Measurements from ENCODE around the gene SOX18.
"Not testable (repeated sequence)": the region's sequence is repeated elsewhere in the genome, so short reads cannot be mapped to it uniquely, and the experiment has no call there.

Gene SOX18

DNA sequence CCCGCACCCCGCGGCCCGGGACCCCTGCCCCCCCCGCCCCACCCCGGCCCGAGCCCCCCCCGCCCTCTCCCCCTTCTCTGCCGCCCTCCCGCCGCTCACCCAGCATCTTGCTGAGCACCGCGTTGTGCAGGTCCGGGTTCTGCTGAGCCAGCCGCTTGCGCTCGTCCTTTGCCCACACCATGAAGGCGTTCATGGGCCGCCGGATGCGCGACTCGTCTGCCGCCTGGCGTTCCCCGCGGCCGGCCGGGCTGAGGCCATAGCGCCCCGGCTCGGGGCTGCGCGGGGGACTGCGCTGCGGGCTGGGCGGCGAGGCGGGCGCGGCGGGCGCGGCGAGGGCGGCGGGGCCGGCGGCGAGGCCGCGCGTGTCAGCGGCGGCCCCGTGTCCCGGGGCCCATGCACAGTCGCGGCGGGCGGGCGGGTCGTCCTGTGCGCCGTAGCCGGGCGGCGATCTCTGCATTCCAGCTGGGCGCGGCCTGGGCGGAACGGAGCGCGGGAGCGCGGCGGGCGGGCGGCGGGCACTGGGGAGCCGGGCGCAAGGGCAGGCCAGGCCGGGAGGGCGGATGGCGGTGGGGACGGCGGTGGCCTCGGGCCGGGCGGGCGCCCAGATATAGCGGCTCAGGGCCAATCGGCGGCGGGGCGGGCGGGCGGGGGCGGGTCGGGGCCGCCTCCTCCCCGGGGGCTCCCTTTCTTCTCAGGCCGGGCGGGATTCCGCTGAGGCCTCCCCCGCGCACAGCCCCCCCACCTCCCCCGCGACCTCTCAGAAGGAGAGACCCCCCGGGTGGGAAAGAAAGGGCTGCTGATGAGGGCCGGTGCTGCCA lies at the start of gene SOX18:
SOX18 (minus strand) TSS at position 580 of the 818 bp plus-strand sequence; CDS start at position 457, 123 bp downstream.
- DNase-seq (ENCODE audit: low spot score): no peak

DNA sequence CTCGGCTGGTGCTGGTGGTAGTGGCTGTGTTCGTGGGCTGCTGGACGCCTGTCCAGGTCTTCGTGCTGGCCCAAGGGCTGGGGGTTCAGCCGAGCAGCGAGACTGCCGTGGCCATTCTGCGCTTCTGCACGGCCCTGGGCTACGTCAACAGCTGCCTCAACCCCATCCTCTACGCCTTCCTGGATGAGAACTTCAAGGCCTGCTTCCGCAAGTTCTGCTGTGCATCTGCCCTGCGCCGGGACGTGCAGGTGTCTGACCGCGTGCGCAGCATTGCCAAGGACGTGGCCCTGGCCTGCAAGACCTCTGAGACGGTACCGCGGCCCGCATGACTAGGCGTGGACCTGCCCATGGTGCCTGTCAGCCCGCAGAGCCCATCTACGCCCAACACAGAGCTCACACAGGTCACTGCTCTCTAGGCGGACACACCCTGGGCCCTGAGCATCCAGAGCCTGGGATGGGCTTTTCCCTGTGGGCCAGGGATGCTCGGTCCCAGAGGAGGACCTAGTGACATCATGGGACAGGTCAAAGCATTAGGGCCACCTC lies 49.1 kb upstream of the SOX18 start:
- DNase-seq (ENCODE audit: low spot score): no peak

DNA sequence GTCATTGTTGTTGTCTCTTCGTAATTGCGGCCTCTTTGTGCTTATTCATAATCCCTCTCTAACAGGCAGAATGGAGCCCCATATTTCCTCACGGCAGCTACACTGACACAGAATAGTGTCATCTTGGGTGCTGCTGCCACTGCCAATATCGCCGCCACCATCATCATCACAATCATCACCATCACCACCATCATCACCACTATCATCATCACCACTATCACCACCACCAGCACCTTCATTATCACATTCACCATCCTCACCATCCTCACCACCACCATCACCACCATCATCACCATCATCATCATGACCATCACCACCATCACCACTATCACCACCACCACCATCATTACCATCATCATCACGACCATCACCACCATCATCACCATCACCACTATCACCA lies 47.1 kb upstream of the SOX18 start:
- DNase-seq (ENCODE audit: low spot score): no peak

DNA sequence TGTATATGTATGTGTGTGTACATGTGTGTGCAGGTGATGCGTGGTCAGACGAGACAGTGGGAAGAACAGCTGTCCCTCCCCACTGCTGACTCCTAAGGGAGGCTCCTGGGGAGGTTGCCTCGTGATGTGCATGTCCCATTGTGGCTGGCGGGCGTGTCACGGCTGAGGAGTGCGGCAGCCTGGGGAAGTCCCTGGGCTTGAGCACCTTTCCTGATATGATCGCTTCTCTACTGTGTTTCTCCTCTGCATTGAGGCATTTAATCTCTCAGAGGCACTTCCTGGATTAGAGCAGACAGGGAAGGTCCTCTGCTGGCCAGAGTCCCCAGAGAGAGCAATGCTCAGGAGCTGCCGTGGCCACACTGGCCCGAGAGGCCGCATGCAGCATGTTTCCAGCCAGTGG lies 46.5 kb upstream of the SOX18 start:
- DNase-seq (ENCODE audit: low spot score): no peak

DNA sequence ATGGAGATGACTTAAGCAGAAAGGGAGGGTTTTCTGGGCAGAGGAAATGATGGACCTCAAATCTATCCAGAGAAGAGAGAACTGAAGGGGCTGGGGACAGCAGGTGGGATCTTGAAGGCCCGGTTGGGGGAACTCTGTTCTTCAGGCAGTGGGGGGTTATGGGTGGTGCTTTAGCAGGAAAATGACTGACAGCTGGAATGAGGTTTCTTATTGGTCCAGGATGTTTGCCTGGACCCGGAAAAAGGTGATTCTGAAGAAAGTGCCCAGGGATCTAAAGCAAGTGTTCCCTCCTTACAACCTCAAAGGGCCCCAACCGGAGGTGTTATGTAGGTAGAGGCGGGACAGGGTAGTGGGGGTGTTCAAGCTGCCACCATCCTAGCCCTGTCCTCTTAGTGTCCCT lies 46.0 kb upstream of the SOX18 start:
- no peak for DNase-seq (ENCODE audit: low spot score)

DNA sequence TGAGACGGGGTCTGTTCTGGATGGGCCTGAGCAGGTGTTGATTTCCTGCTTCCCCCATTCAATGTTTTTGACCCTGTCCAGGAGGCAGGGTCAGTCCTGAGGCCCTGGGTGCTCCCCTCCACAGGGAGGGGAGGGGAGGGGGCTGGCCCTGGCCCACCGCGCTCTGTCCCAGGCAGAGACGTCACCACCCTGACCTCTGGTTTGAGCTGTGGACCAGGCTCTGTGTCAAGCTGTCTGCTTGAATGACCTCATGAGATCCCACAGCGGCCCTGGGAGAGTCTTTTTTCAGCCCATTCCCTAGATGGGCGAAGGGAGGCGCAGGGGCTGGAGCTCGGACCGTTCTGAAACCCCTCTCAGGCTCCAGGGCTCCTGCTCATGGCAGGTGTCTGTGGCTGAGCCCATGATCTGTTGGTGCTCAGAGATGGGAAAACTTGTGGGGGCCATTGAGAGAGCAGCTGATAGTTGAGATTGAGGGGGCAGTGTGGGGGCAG lies 43.6 kb upstream of the SOX18 start:
- no peak for DNase-seq (ENCODE audit: low spot score)

DNA sequence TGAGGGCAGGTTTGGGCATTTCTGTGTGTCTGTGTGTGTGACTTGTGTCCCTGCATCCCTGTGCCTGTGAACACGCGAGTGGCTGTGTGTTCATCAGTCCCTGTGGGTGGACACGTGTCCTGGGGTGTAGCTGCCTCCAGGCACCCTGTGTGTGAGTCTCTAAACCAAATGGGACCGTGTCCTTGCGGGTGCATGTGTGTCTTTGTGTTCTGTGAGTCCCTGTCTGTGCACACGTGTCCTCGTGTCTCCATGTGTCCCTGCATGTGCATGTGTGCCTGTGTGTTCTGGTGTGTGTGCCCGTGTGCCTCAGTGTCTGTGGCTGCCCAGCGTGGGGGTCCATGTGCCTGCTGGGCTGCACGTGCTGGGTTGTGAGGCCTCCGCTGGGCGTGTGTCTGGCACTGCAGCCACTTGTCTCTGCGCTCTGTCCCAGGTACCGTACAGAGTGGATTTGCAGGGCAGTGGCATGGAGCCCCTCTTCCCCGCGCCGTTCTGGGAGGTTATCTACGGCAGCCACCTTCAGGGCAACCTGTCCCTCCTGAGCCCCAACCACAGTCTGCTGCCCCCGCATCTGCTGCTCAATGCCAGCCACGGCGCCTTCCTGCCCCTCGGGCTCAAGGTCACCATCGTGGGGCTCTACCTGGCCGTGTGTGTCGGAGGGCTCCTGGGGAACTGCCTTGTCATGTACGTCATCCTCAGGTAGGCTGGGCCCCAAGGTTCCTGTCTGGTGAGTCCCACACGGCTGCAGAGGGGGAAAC lies 43.0 kb upstream of the SOX18 start:
- no peak for DNase-seq (ENCODE audit: low spot score)

DNA sequence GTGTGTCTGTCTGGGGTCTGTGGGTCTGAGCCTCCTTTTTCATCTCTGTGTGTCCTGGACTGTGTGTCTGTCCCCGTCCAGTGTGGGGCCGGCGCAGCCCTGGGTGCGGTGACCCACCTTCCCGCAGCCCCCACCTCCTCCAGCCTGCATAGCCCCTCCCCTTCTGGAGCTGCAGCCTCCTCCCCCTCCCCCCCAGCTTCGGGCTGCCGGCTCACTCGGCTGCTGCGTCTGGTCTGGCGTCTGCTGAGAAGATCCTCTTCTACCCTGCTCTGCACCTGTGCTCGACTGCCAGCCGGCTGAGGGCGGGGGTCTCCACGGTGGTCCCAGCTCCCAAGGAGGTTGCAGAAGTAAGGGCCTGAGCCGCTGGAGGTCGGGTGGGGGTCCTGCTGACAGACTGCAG lies 42.3 kb upstream of the SOX18 start:
- no peak for DNase-seq (ENCODE audit: low spot score)

DNA sequence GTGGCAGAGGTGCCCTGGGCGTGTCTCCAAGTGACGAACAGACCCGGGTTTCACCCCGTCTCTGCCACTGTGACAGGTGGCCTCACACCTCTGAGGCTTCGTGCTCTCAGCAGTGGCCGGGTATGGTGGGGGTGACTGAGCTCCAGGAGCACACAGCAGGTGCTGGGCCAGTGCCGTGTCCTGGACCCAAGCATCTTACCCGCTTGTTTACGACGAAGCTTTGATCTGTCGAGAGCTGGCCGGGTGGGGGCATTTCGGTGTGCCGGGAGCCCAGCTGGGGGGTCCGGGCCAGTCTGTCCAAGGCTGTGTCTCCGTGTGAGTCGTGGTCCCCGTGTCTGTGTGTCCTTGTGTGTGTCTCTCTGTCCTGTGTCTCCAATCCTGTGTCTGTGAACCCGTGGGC lies 41.9 kb upstream of the SOX18 start:
- no peak for DNase-seq (ENCODE audit: low spot score)

DNA sequence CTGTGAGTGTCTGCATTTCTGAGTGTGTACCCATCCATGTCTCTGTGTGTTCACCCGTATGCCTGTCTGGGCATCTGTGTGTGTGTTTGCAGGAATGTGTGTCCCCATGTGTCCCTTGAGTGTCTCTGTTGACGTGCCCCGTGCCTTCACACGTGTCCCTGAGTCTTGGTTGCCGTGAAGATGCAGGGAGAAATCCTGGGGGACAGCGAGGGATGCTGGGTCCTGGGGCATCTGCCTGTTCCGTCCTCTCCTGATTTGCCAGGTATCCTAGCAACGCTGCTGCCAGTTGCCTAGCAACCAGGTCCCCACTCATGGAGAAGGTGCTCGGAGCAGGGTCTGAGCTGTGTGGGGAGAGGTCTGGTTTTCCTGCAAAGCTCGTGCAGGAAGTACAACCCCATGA lies 40.7 kb upstream of the SOX18 start:
- no peak for DNase-seq (ENCODE audit: low spot score)

DNA sequence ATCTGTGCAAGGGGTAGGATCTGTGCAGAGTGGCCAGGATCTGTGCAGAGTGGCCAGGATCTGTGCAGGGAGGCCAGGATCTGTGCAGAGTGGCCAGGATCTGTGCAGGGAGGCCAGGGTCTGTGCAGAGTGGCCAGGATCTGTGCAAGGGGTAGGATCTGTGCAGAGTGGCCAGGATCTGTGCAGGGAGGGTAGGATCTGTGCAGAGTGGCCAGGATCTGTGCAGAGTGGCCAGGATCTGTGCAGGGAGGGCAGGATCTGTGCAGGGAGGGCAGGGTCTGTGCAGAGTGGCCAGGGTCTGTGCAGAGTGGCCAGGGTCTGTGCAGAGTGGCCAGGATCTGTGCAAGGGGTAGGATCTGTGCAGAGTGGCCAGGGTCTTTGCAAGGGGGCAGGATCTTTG lies 39.1 kb upstream of the SOX18 start:
- not testable (repeated sequence) for DNase-seq (ENCODE audit: low spot score)

DNA sequence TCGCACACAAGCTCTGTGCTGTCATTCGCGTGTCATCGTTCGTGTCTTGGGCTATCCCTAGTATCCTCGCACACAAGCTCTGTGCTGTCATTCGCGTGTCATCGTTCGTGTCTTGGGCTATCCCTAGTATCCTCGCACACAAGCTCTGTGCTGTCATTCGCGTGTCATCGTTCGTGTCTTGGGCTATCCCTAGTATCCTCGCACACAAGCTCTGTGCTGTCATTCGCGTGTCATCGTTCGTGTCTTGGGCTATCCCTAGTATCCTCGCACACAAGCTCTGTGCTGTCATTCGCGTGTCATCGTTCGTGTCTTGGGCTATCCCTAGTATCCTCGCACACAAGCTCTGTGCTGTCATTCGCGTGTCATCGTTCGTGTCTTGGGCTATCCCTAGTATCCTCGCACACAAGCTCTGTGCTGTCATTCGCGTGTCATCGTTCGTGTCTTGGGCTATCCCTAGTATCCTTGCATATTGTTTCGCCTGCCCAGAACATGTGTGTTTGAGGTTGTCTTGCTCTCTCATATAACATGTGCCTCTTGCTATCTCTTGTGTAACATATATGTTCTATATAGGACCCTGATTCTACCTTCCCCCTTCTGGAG lies 37.9 kb upstream of the SOX18 start:
- not testable (repeated sequence) for DNase-seq (ENCODE audit: low spot score)

DNA sequence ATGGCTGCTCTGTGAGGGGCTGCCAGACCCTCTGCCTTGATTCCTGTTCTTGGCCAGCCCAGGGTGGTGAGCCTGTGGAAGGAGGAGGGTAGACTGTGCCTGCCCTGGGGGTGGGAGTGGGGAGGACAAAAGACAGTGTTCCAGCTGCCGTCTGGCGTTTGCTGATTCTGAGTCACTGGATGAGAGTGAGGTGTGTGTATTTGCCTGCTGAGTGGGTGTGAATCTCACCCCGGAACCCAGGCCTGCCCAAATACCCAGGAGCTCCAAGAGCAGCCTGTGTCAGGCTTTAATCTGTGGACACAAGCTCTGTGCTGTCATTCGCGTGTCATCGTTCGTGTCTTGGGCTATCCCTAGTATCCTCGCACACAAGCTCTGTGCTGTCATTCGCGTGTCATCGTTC lies 37.4 kb upstream of the SOX18 start:
- no peak for DNase-seq (ENCODE audit: low spot score)

DNA sequence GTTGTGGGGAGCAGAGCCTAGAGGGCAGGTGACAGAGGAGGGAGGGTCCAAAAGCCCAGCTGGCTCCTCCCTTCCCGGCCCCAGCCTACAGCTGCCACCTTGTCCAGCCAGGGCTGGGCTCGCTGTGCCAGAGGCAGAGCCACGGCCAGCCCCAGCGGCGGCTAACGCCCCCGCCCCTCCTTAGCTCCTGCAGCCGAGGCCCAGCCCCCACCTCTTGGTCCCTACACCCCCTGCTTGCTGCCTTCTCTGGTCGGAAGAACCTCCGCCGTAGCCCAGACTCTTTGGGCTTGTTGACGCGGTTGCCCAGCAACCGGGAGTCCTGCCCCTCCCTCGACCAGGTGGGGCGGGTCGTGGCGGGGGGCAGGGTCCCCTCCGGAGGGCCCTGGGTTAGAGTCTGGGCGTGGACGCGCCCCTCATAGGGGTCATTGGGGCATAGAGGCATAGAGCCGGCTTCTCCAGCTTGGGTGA lies 35.3 kb upstream of the SOX18 start:
- no peak for DNase-seq (ENCODE audit: low spot score)

DNA sequence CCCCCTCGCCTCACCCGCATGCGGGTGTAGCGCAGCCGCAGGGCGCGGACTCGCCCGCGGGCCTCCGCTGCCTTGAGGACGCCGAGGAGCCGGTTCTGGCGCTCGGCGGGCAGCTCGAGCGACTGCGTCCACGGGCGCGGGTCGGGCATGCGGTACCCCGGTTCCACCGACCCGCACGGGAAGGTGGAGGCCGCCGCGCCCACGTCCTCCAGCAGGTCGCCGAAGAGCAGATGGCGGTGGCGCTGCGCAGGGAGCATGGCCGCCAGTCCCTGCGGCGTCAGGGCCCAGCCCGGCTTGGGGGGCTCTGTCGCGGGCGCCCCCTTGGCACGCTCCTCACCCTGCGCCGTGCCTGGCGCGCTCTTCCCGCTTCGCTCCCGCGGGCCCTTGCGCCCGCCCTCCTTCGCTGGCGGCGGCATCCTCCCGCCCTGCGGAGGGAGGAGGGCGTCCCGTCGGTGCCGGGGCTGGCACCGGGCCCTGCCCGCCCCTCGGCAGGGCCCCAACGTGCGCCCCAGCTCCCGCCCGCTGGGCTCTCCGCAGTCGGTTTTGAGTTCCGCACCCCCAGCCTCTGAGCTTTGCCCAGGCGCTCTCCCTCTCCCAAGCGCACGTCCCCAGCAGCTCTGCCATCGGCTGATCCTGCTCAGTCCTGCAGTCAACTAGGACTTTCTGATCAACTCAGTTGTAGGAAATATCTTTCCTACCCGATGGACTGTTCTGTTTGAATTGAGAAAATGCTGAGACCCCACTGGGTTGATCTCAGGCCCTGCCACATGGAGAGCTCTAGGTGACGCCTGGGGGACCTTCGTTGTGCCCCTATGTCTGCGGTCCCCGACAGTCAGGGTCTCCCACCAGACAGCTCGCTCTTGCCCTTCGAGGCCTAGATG lies 34.6 kb upstream of the SOX18 start, which contains the start of gene LKAAEAR1:
LKAAEAR1 (minus strand) TSS at position 595 of the 881 bp plus-strand sequence; CDS start at position 416, 179 bp downstream.
- DNase-seq (ENCODE audit: low spot score): no peak

DNA sequence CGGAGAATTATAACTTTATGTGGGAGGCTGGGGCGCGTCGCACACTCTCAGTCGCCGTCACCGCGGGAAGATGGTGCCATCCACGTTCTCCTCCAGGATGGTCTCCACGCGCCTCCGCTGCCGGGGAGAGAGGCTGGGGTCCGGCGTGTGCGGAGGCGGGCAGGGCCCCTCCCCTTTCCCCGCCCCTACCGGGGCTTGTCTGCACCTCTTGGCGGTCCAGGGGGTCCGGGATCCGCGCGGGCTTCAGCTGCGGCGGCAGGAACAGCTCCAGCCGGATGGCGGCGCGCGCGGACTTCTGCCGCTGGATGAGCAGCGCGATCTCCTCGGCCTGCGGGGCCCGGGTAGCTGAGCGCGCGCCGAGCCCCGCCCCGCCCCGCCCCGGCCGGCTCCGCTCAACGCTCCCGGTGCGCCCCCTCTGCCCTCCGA lies 34.0 kb upstream of the SOX18 start:
- peak; percentile 70 for DNase-seq (ENCODE audit: low spot score)

DNA sequence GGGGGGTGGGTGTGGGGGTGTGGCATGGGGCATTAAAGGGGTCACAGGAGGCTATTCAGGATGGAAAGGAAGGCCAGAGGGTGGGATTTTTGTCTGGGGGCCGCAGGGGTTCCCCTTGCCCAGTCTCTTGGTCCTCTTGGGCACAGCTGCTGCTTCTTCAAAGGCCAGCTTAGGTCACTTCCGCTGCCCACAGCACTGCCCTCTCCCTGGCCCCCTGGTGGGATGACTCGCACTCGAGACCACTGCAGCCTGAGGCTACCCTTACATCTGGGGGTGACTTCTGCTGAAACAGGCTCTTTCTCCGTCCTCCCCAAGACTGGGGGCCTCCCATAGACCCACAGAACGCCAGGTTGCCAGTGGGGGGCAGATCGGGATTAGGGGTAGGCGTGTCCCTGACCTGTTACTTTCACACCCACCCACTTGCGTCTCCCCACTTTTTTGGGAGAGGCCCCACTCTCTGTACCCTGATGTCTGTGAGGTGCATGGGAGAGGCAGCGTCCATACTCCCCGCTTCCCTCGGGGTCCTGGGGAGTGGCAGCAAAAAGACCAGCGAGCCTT lies 33.5 kb upstream of the SOX18 start:
- no peak for DNase-seq (ENCODE audit: low spot score)

DNA sequence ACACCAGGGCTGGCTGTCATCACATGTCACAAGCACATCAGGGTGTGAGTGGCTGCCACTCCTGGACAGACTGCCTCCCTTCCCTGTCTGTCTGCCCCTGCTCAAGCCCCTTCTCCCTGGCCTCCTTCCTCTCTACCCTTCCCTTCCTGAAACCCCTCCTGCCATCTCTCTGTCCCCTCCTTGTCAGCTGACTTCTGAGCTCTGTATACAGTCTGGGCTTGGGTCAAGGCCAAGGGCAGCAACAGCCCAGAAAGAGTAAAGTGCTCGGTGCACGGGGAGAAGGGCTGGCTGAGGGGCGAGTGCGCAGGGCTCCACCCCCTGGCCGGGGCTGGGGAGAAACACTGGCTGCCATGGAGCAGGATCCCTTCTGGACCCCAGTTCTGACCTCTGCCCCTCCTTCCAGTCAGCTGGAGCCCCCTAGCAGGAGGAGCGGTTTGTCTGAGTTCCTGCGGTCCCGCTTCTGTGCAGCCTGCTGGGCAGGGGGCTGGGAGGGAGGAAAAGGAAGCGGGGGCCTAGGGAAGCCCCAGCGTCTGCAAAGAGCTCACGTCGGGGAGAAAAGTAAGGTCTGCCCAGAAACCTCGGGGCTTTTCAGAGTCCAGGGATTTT lies 32.8 kb upstream of the SOX18 start:
- no peak for DNase-seq (ENCODE audit: low spot score)

DNA sequence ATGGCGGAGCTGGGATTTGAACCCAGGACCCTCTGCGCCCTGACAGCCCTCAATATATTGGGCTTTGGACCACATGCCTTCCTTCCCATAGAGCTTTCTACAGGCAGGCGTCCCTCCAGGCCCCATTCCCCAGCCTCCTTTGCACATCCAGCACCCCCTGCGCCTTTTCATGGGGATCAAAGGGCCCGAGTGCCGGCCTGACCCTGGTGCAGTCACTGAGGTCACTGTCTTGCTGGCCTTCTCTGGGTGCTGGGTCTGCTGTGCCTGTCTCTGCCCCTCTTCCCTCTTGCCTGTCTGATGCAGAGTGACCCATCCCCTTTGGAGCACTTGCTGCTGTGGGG lies 32.2 kb upstream of the SOX18 start:
- no peak for DNase-seq (ENCODE audit: low spot score)

DNA sequence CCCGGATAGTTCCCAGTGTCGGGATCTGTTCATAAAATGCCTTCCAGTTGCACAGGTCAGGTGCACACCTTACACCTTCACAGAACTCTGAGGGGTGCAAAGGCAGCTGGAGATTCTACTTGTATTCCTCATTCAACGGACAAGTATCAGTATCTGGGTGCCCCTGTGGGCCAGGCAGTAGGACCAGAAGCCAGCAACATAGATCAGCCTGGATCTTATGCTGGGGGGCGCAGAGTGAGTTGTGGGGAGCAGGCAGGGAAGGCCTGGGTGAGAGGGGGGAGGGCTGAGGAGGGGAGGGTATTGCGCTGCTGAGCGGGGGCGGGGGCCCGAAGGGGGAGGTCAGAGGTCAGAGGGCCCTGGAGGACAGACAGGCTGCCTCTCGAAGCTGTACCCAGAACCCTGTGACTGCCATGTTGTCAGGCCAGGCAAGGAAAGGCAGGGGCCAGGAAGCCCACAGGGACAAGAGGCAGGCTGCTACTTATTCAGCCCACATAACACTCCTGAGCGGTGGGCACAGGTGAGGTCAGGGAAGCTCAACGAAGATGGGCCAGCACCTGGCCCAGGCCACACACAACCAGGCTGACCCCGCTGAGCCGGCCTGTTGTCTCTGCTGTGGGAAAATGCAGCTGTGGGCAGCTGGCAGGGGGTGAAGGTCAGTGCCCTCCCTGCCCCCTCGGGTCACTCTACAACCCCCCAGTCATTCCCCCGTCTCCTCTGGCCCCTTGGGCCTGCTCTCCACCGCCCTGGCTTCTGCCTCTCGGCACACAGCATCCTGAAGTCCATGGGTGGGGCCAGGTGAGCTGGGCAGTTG lies 31.6 kb upstream of the SOX18 start:
- DNase-seq (ENCODE audit: low spot score): no peak
